AG04449 (cell line): ENCODE measurements around the gene GABRD.

Experiments used
- CTCF ChIA-PET: fragments of 350-600 bp; formaldehyde crosslinking; extraction: SDS; loops from one replicate; lab custom pipeline; 2021; ENCODE audit warnings: antibody characterized with exemption; lab: Yijun Ruan, JAX
- POLR2A ChIA-PET: fragments of 400-600, 350-600 bp; formaldehyde crosslinking; extraction: SDS; loops from one replicate; lab custom pipeline; 2020; ENCODE audit warnings: antibody characterized with exemption, inconsistent platforms; lab: Yijun Ruan, JAX
- DNase-seq: peaks from one replicate; pipeline ENCODE4 v3.0.0-alpha.2; 2010; ENCODE audit warnings: low read depth, low spot score
- H3K4me3 ChIP-seq: 2 replicates; pipeline ENCODE4 v1.5.1; 2011; ENCODE audit warnings: low read depth, mild to moderate bottlenecking, control low read depth, low read length
- CTCF ChIP-seq: IDR thresholded peaks from one replicate; pipeline ENCODE4 v1.5.1; 2011; ENCODE audit warnings: mild to moderate bottlenecking, moderate library complexity, low read length, control low read depth, inconsistent platforms; ENCODE audit not compliant: insufficient read depth; ENCODE audit errors: missing control alignments

Gene GABRD

GRCh38 chr1:2073382-2074230 is 54.5 kb downstream of the GABRD start:
- POLR2A ChIA-PET, result no interaction called here
- CTCF ChIA-PET, result interaction anchor here (0.7 to 1.6 kb wide), 4 partner anchors 15 to 66 kb away, joined by 3 to 4 read pairs (median 4); no protein-coding TSS in a partner anchor
- TF ChIP-seq CTCF, result no peak
- no peak for DNase-seq
- peak overlapping the region; percentile 54 for H3K4me3 ChIP-seq

GRCh38 chr1:2074396-2074795 is 55.3 kb downstream of the GABRD start:
- CTCF ChIA-PET, result interaction anchor here (1.6 kb wide), 1 partner anchor 29 kb away, joined by 3 read pairs; no protein-coding TSS in a partner anchor

GRCh38 chr1:2074944-2075740 is 56.0 kb downstream of the GABRD start:
- no peak overlapping the region for H3K4me3 ChIP-seq
- CTCF ChIA-PET, result no interaction called here
- no peak for DNase-seq
- no peak for TF ChIP-seq CTCF
- POLR2A ChIA-PET, result no interaction called here

More at GRCh38 chr1:2074396-2074795, 55.3 kb downstream of the GABRD start:
- POLR2A ChIA-PET, result no interaction called here
- peak overlapping the region; percentile 54 for H3K4me3 ChIP-seq
- no peak for TF ChIP-seq CTCF
- no peak for DNase-seq

- H3K4me3 ChIP-seq, result no peak overlapping the region
- ChIA-PET CTCF (interaction anchor here (1.3 to 1.5 kb wide), 2 partner anchors 13 to 16 kb away, joined by 4 to 5 read pairs; no protein-coding TSS in a partner anchor), POLR2A (no interaction called here)
- no peak for TF ChIP-seq CTCF
- DNase-seq, result no peak
Observed at GRCh38 chr1:2076826-2077225, 57.7 kb downstream of the GABRD start.

GRCh38 chr1:2078170-2078569 is 59.0 kb downstream of the GABRD start:
- H3K4me3 ChIP-seq, result no peak overlapping the region
- CTCF ChIA-PET, result interaction anchor here (1.5 to 1.9 kb wide), 2 partner anchors 15 to 33 kb away, joined by 5 read pairs; no protein-coding TSS in a partner anchor
- POLR2A ChIA-PET, result no interaction called here
- DNase-seq, result no peak
- no peak for TF ChIP-seq CTCF
